ENCODE data around the gene TPRA1.

- TF ChIP-seq CTCF (IDR thresholded peaks at IDR 0.05) = no peak
- TF ChIP-seq POLR2A (IDR thresholded peaks at IDR 0.05; ENCODE audit: low read depth) = no peak
- TF ChIP-seq EP300 (IDR thresholded peaks at IDR 0.05) = no peak
- no peak for TF ChIP-seq POLR2AphosphoS5 (IDR thresholded peaks at IDR 0.05)
Observed at GRCh38 chr3:127584734-127585133, 5.8 kb downstream of the TPRA1 start.

All from esophagus muscularis mucosa (tissue), 4 donors.